RCC 7860 (cell line): ENCODE results near the gene GPSM1.
A peak's percentile ranks its signal among the peaks of the same experiment; 100 is the strongest.

Experiments used
- DNase-seq: peaks from one replicate; pipeline ENCODE4 v3.0.0-alpha.2; 2015; ENCODE audit warnings: low spot score
- FAIRE-seq: peaks from 2 replicates; lab custom pipeline; 2012; peaks lifted over from hg19 to GRCh38; lab: Jason Lieb, UNC

GPSM1 gene

GRCh38 chr9:136327304-136327974 is at the start of gene GPSM1:
Gene GPSM1 (plus strand): TSS chr9:136327539. CDS start chr9:136327696, 157 bp downstream.
- FAIRE-seq (no peak), DNase-seq (peak; percentile 42)

GRCh38 chr9:136277746-136278145 is 49.6 kb upstream of the GPSM1 start:
- DNase-seq (no peak), FAIRE-seq (no peak)

GRCh38 chr9:136278221-136278620 is 49.1 kb upstream of the GPSM1 start:
- DNase-seq (no peak), FAIRE-seq (no peak)

- DNase-seq = no peak
- FAIRE-seq = no peak
Observed at GRCh38 chr9:136278894-136279293, 48.4 kb upstream of the GPSM1 start.

- FAIRE-seq (no peak), DNase-seq (no peak)
Observed at GRCh38 chr9:136279471-136279870, 47.9 kb upstream of the GPSM1 start.

GRCh38 chr9:136280535-136281315 is 46.6 kb upstream of the GPSM1 start:
- FAIRE-seq (no peak), DNase-seq (no peak)

- DNase-seq = no peak
- no peak for FAIRE-seq
Observed at GRCh38 chr9:136281421-136282271, 45.7 kb upstream of the GPSM1 start.

- DNase-seq (no peak), FAIRE-seq (no peak)
Observed at GRCh38 chr9:136282272-136282861, 45.0 kb upstream of the GPSM1 start.

GRCh38 chr9:136283291-136284235 is 43.8 kb upstream of the GPSM1 start:
- no peak for FAIRE-seq

GRCh38 chr9:136284311-136284710 is 43.0 kb upstream of the GPSM1 start:
- DNase-seq (no peak), FAIRE-seq (no peak)

More at GRCh38 chr9:136283291-136284235, 43.8 kb upstream of the GPSM1 start:
- peak; percentile 34 for DNase-seq

GRCh38 chr9:136284951-136285350 is 42.4 kb upstream of the GPSM1 start:
- DNase-seq (no peak), FAIRE-seq (no peak)

GRCh38 chr9:136285501-136286358 is 41.6 kb upstream of the GPSM1 start:
- no peak for FAIRE-seq

GRCh38 chr9:136286359-136286986 is 40.9 kb upstream of the GPSM1 start:
- FAIRE-seq (no peak), DNase-seq (no peak)

More at GRCh38 chr9:136285501-136286358, 41.6 kb upstream of the GPSM1 start:
- no peak for DNase-seq

GRCh38 chr9:136286987-136287379 is 40.4 kb upstream of the GPSM1 start:
- no peak for DNase-seq
- no peak for FAIRE-seq

GRCh38 chr9:136287960-136288753 is 39.2 kb upstream of the GPSM1 start:
- FAIRE-seq = no peak
- DNase-seq = no peak

- no peak for FAIRE-seq
Observed at GRCh38 chr9:136289651-136290507, 37.5 kb upstream of the GPSM1 start.

More at GRCh38 chr9:136289651-136290507, 37.5 kb upstream of the GPSM1 start:
- DNase-seq = no peak
